Transverse colon (tissue), 4 donors: ENCODE measurements around the gene CCDC150. TPM values are rescaled to one million over a fixed set of nuclear protein-coding genes. Genes with fewer than 3 reads are reported as not detected.
"Not testable (repeated sequence)": the region's sequence is repeated elsewhere in the genome, so short reads cannot be mapped to it uniquely, and the experiment has no call there.

ENCODE experiments used
- DNase-seq: peaks from one replicate; pipeline ENCODE4 v3.0.0-alpha.2; 2019
- H3K27ac ChIP-seq, 4 donors: fragments of 200-600 bp; sonication (generic); 2 replicates each; pipeline ENCODE4 v1.5.1; 2016 to 2018; ENCODE audit warnings: inconsistent platforms in 4 of 4
- H3K27me3 ChIP-seq: fragments of 200-600 bp; sonication (generic); 2 replicates; pipeline ENCODE4 v1.5.1; 2017; ENCODE audit warnings: inconsistent platforms
- H3K36me3 ChIP-seq, 4 donors: fragments of 200-600 bp; sonication (generic); 2 replicates each; pipeline ENCODE4 v1.5.1; 2017 to 2019; ENCODE audit warnings: inconsistent platforms in 4 of 4
- H3K4me1 ChIP-seq, 4 donors: fragments of 200-600 bp; sonication (generic); 2 replicates each; pipeline ENCODE4 v1.5.1; 2017 to 2020; ENCODE audit warnings: inconsistent platforms in 4 of 4
- H3K4me3 ChIP-seq, 4 donors: fragments of 200-600 bp; sonication (generic); 1 replicate in 1 of 4; 2 replicates in 3 of 4; pipeline versions ENCODE4 v1.5.1 to v1.6.1; 2017 to 2019; ENCODE audit warnings: inconsistent platforms in 4 of 4
- H3K9me3 ChIP-seq, 2 donors: fragments of 200-600 bp; sonication (generic); 2 replicates each; pipeline ENCODE4 v1.5.1; 2017 to 2019; ENCODE audit warnings: inconsistent platforms in 2 of 2
- CTCF ChIP-seq, 5 experiments: fragments of 200-600 bp in 3 of 5; fragments of 450-650 bp in 2 of 5; sonication (generic) in 3 of 5; IDR thresholded peaks; 1 replicate in 2 of 5; 2 replicates in 3 of 5; pipeline ENCODE4 v1.5.1; 2016 to 2017; ENCODE audit warnings: antibody characterized with exemption in 5 of 5, inconsistent platforms in 3 of 5, mild to moderate bottlenecking in 2 of 5, moderate library complexity in 1 of 5
- EP300 ChIP-seq: sonication (generic); formaldehyde crosslinking; IDR thresholded peaks from one replicate; pipeline ENCODE4 v1.6.1; 2017; ENCODE audit warnings: antibody characterized with exemption, low read depth
- POLR2A ChIP-seq: fragments of 450-650 bp; IDR thresholded peaks from one replicate; pipeline ENCODE4 v1.6.1; 2016; ENCODE audit warnings: antibody characterized with exemption, mild to moderate bottlenecking, moderate library complexity
- POLR2AphosphoS5 ChIP-seq, 3 donors: sonication (generic); formaldehyde crosslinking; IDR thresholded peaks; one replicate each; pipeline ENCODE4 v1.6.1; 2016; ENCODE audit warnings: antibody characterized with exemption in 3 of 3
- WGBS, 2 donors: methylation state at CpG; one replicate each; pipeline ENCODE4 v1.1.5; 2018; ENCODE audit warnings: low coverage in 1 of 2; 5-methylcytosine and 5-hydroxymethylcytosine counted together
- in situ Hi-C, 4 donors: fragments of 200-750 bp; cut with MboI; loops; one replicate each; pipeline versions ENCODE4 v1.15.0 to v1.15.1; 2017; ENCODE audit warnings: low sequenced_read_pairs in 3 of 4, low pct_ligation_motif_present in 1 of 4, low pct_unique_long_range_greater_than_20kb in 1 of 4
- intact Hi-C: fragments of 100-400 bp; cut with DNase I; formaldehyde crosslinking; loops from one replicate; pipeline ENCODE4 v1.15.1; 2023; ENCODE audit warnings: low total_unique reads
- total RNA-seq, 4 donors: library from RNA; depleted of rRNA; stranded (reverse); fragments of >200 nt; gene quantifications; one replicate each; pipeline ENCODE4 v1.1.0, GENCODE V29; 2016

Gene CCDC150
- total RNA-seq, 4 donors from 2014 or later, result 1.6 to 137 (median 2.7) TPM; not detected in 1

- H3K4me1 ChIP-seq, result no peaks in the 10 kb centered on the region
- no peaks in the 10 kb centered on the region for H3K27me3 ChIP-seq
- no peak overlapping the region for H3K4me3 ChIP-seq
- DNase-seq, result no peak
- TF ChIP-seq EP300 (no peak), POLR2AphosphoS5 (IDR thresholded peaks at IDR 0.05) (no peak), CTCF (IDR thresholded peaks at IDR 0.05) (no peak), POLR2A (no peak)
- H3K36me3 ChIP-seq, result no peaks in the 10 kb centered on the region
- in situ Hi-C loops, result no loop called here
- no peak overlapping the region for H3K27ac ChIP-seq
- no peaks in the 10 kb centered on the region for H3K9me3 ChIP-seq
- intact Hi-C loops, result no loop called here
Measured at GRCh38 chr2:196697825-196698224, 58.3 kb downstream of the CCDC150 start.

- 80 to 83% methylated on average over 1 to 2 of the region's 2 CpGs for WGBS, 2 donors
- no peaks in the 10 kb centered on the region for H3K27me3 ChIP-seq
- no peak for DNase-seq
- H3K4me3 ChIP-seq, result no peak overlapping the region
- H3K27ac ChIP-seq, result no peak overlapping the region
- no peaks in the 10 kb centered on the region for H3K4me1 ChIP-seq
- intact Hi-C loops (no loop called here), in situ Hi-C loops (no loop called here)
- no peak for TF ChIP-seq CTCF (IDR thresholded peaks at IDR 0.05)
- TF ChIP-seq POLR2A, result no peak
- TF ChIP-seq POLR2AphosphoS5 (IDR thresholded peaks at IDR 0.05), result no peak
- TF ChIP-seq EP300, result no peak
- H3K9me3 ChIP-seq, result no peaks in the 10 kb centered on the region
- H3K36me3 ChIP-seq, result no peaks in the 10 kb centered on the region
Measured at GRCh38 chr2:196702641-196703040, 63.1 kb downstream of the CCDC150 start.

- H3K4me3 ChIP-seq, result no peak overlapping the region
- H3K9me3 ChIP-seq, result no peaks in the 10 kb centered on the region
- in situ Hi-C loops (no loop called here), intact Hi-C loops (no loop called here)
- DNase-seq, result no peak
- no peak overlapping the region for H3K27ac ChIP-seq
- H3K4me1 ChIP-seq, result no peaks in the 10 kb centered on the region
- no peak for TF ChIP-seq POLR2AphosphoS5 (IDR thresholded peaks at IDR 0.05)
- no peak for TF ChIP-seq POLR2A
- no peak for TF ChIP-seq EP300
- TF ChIP-seq CTCF (IDR thresholded peaks at IDR 0.05), result no peak
- H3K27me3 ChIP-seq, result no peaks in the 10 kb centered on the region
- no peaks in the 10 kb centered on the region for H3K36me3 ChIP-seq
Measured at GRCh38 chr2:196703695-196704094, 64.2 kb downstream of the CCDC150 start.

GRCh38 chr2:196710056-196710455, 70.5 kb downstream of the CCDC150 start:
- H3K9me3 ChIP-seq, intact Hi-C loops, H3K27me3 ChIP-seq, in situ Hi-C loops, DNase-seq, H3K27ac ChIP-seq, H3K4me3 ChIP-seq, H3K4me1 ChIP-seq, H3K36me3 ChIP-seq: not testable (repeated sequence)
- 97% methylated on average over 10 of the region's 10 CpGs; no CpG with 5 or more reads in 1 of the 2 donors for WGBS, 2 donors

GRCh38 chr2:196711625-196712024, 72.1 kb downstream of the CCDC150 start:
- DNase-seq, result no peak
- TF ChIP-seq POLR2AphosphoS5 (IDR thresholded peaks at IDR 0.05) (no peak), POLR2A (no peak), EP300 (no peak), CTCF (IDR thresholded peaks at IDR 0.05) (no peak)
- H3K36me3 ChIP-seq, result no peaks in the 10 kb centered on the region
- H3K4me3 ChIP-seq, result no peak overlapping the region
- intact Hi-C loops, result no loop called here
- no peaks in the 10 kb centered on the region for H3K9me3 ChIP-seq
- H3K27me3 ChIP-seq, result no peaks in the 10 kb centered on the region
- H3K27ac ChIP-seq, result no peak overlapping the region
- H3K4me1 ChIP-seq, result no peaks in the 10 kb centered on the region
- in situ Hi-C loops, result no loop called here
